A549 (cell line): Measurements from ENCODE around the gene STYK1. TPM values are rescaled to one million over a fixed set of nuclear protein-coding genes. Genes with fewer than 3 reads are reported as not detected.
A peak's percentile ranks its signal among the peaks of the same experiment; 100 is the strongest.

Source experiments
- ATAC-seq, 2 experiments: fragments of 200-7000 bp in 1 of 2; fragments of >200 bp in 1 of 2; cut with Nextera tagmentation in 1 of 2; cut with Tn5 transposase in 1 of 2; 3 replicates each; pipeline versions ENCODE4 v1.8.0 to v1.9.1; 2018 to 2020; ENCODE audit warnings: mild to moderate bottlenecking in 1 of 2, moderate library complexity in 1 of 2
- CTCF ChIA-PET: fragments of 300-600 bp; sonication (Branson Sonifier 250); formaldehyde crosslinking; extraction: SDS; loops from one replicate; lab custom pipeline; 2021; ENCODE audit warnings: antibody characterized with exemption, inconsistent platforms; lab: Yijun Ruan, JAX
- POLR2A ChIA-PET: fragments of 350-600 bp; formaldehyde crosslinking; extraction: SDS; loops from one replicate; lab custom pipeline; 2021; ENCODE audit warnings: antibody characterized with exemption, inconsistent platforms; lab: Yijun Ruan, JAX
- DNase-seq, 2 experiments: peaks; one replicate each; pipeline versions ENCODE4 v3.0.0 to v3.0.0-alpha.2; 2011 to 2016; ENCODE audit warnings: low read depth in 1 of 2, low spot score in 1 of 2
- FAIRE-seq: peaks from 2 replicates; lab custom pipeline; 2011; peaks lifted over from hg19 to GRCh38; lab: Jason Lieb, UNC
- H3K27ac ChIP-seq, 2 experiments: fragments of >200 bp; sonication (Bioruptor Twin); formaldehyde crosslinking; 3 replicates each; pipeline ENCODE4 v1.5.1; 2016 to 2017
- H3K4me1 ChIP-seq: fragments of >200 bp; sonication (Bioruptor Twin); formaldehyde crosslinking; 3 replicates; pipeline ENCODE4 v1.6.1; 2016
- H3K4me2 ChIP-seq: fragments of >200 bp; sonication (Bioruptor Twin); formaldehyde crosslinking; 3 replicates; pipeline ENCODE4 v1.6.1; 2016
- H3K4me3 ChIP-seq: fragments of >200 bp; sonication (Bioruptor Twin); formaldehyde crosslinking; 3 replicates; pipeline ENCODE4 v1.5.1; 2016
- H3K9me3 ChIP-seq: fragments of >200 bp; sonication (Bioruptor Twin); formaldehyde crosslinking; 3 replicates; pipeline ENCODE4 v1.6.1; 2016
- BHLHE40 ChIP-seq: IDR thresholded peaks from 2 replicates; pipeline ENCODE4 v1.6.1; 2012; ENCODE audit warnings: low read depth, low read length, inconsistent platforms
- CHD2 ChIP-seq: fragments of 150-350 bp; IDR thresholded peaks from 2 replicates; pipeline ENCODE4 v1.6.1; 2014; ENCODE audit warnings: low read length; ENCODE audit not compliant: partially characterized antibody
- EHMT2 ChIP-seq: fragments of 200-600 bp; sonication (generic); IDR thresholded peaks from 2 replicates; pipeline ENCODE4 v1.6.1; 2016; ENCODE audit warnings: antibody characterized with exemption, low read depth, mild to moderate bottlenecking, moderate library complexity
- ESRRA ChIP-seq: fragments of 150-350 bp; IDR thresholded peaks from 2 replicates; pipeline ENCODE4 v1.6.1; 2014; ENCODE audit warnings: mild to moderate bottlenecking, low read length, borderline replicate concordance
- FOSL2 ChIP-seq, 2 experiments: fragments of 450-650 bp in 1 of 2; fragments of >200 bp in 1 of 2; sonication (Bioruptor Twin) in 1 of 2; formaldehyde crosslinking; IDR thresholded peaks; 2 replicates each; pipeline versions ENCODE4 v1.5.0 to v1.6.1; 2016 to 2020; ENCODE audit warnings: mild to moderate bottlenecking in 1 of 2, moderate library complexity in 1 of 2
- FOXS1 ChIP-seq: fragments of 250-450 bp; sonication (Bioruptor Pico); IDR thresholded peaks from 2 replicates; pipeline ENCODE4 v1.5.0; 2020; ENCODE audit warnings: mild to moderate bottlenecking, moderate library complexity
- HEYL ChIP-seq: fragments of 250-450 bp; sonication (Bioruptor Pico); IDR thresholded peaks from 2 replicates; pipeline ENCODE4 v1.8.0; 2021; ENCODE audit warnings: mild to moderate bottlenecking, moderate library complexity
- HMGXB4 ChIP-seq: fragments of 250-450 bp; sonication (Bioruptor Pico); IDR thresholded peaks from 2 replicates; pipeline ENCODE4 v1.5.0; 2021; ENCODE audit warnings: mild to moderate bottlenecking, moderate library complexity, borderline replicate concordance
- HOXB13 ChIP-seq: fragments of 250-450 bp; sonication (Bioruptor Pico); IDR thresholded peaks from 2 replicates; pipeline ENCODE4 v1.5.0; 2020; ENCODE audit warnings: low read depth, mild to moderate bottlenecking, moderate library complexity
- KDM1A ChIP-seq: fragments of 200-600 bp; sonication (generic); IDR thresholded peaks from 2 replicates; pipeline ENCODE4 v1.6.1; 2016; ENCODE audit warnings: low read depth, mild to moderate bottlenecking
- KDM5A ChIP-seq: fragments of 200-600 bp; sonication (generic); IDR thresholded peaks from 2 replicates; pipeline ENCODE4 v1.6.1; 2016; ENCODE audit warnings: antibody characterized with exemption, mild to moderate bottlenecking
- MAFK ChIP-seq: fragments of 450-650 bp; IDR thresholded peaks from 2 replicates; pipeline ENCODE4 v1.6.1; 2014; ENCODE audit not compliant: partially characterized antibody
- NPAS2 ChIP-seq: fragments of 250-450 bp; sonication (Bioruptor Pico); IDR thresholded peaks from 2 replicates; pipeline ENCODE4 v1.8.0; 2022; ENCODE audit warnings: mild to moderate bottlenecking, moderate library complexity, borderline replicate concordance
- PBX3 ChIP-seq: IDR thresholded peaks from 2 replicates; pipeline ENCODE4 v1.6.1; 2012
- PHF8 ChIP-seq: fragments of 200-600 bp; sonication (generic); IDR thresholded peaks from 2 replicates; pipeline ENCODE4 v1.6.1; 2016; ENCODE audit warnings: low read depth, mild to moderate bottlenecking, antibody characterized with exemption, moderate library complexity, borderline replicate concordance
- RFX5 ChIP-seq: fragments of 450-650 bp; IDR thresholded peaks from 2 replicates; pipeline ENCODE4 v1.7.1; 2014; ENCODE audit warnings: antibody characterized with exemption, mild to moderate bottlenecking, moderate library complexity
- SREBF2 ChIP-seq: fragments of 450-650 bp; IDR thresholded peaks from 2 replicates; pipeline ENCODE4 v1.6.1; 2014; ENCODE audit warnings: mild to moderate bottlenecking, moderate library complexity
- TP53 ChIP-seq: fragments of 250-450 bp; sonication (Bioruptor Pico); IDR thresholded peaks from 2 replicates; pipeline ENCODE4 v1.5.0; 2021; ENCODE audit warnings: mild to moderate bottlenecking, moderate library complexity
- ZSCAN20 ChIP-seq: fragments of 250-450 bp; sonication (Bioruptor Pico); IDR thresholded peaks from 2 replicates; pipeline ENCODE4 v1.8.0; 2022; ENCODE audit warnings: mild to moderate bottlenecking, moderate library complexity
- WGBS: methylation state at CpG from one replicate; pipeline ENCODE4 v1.1.6; 2017; ENCODE audit errors: missing lambda C conversion rate; 5-methylcytosine and 5-hydroxymethylcytosine counted together
- polyA plus RNA-seq, 4 experiments: library from polyadenylated mRNA; depleted of rRNA in 3 of 4; stranded (reverse); fragments of >200 nt; fragmentation: RNase III in 1 of 4; extraction: RNeasy Plus Mini Kit Qiagen cat#74134 plus additional on column Dnase treatment in 1 of 4; gene quantifications; 2 replicates in 3 of 4; 3 replicates in 1 of 4; pipeline ENCODE4 v1.2.3, GENCODE V29; 2011 to 2017
- TF ChIP-seq, protein P1 (sequence below): IDR thresholded peaks from 2 replicates; pipeline ENCODE4 v1.6.1; 2012
- TF ChIP-seq, protein P2 (sequence below): fragments of >200 bp; sonication (Bioruptor Twin); formaldehyde crosslinking; IDR thresholded peaks from 2 replicates; pipeline ENCODE4 v1.6.1; 2016
- TF ChIP-seq, protein P3 (sequence below): fragments of >200 bp; sonication (Bioruptor Twin); formaldehyde crosslinking; IDR thresholded peaks from 3 replicates; pipeline ENCODE4 v1.6.1; 2016

STYK1 gene
- polyA plus RNA-seq, 2 of the 4 experiments (the other 2 are of a cell fraction): 0.32 to 0.56 TPM

DNA sequence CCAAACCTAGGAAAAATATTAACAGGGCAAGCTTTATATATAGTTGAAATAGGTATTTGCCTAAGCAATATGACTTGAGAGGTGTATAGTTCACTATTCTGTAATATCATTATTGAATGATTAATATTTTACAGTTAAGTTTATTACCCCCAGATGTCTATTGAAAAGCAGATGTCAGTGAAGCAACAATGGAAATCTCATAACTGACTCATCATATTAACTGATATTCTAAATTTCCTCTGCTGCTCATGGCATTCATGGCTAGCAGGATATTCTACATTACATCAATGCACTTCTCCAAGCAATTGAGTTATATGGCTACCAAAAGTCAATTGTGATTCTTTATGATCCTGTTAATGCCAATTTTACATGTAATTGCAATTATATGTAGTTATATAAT lies 50.7 kb downstream of the STYK1 start:
- ChIA-PET POLR2A (no interaction called here), CTCF (interaction anchor here (1.4 kb wide), 1 partner anchor 127 kb away, joined by 3 read pairs; no protein-coding TSS in a partner anchor)
- ATAC-seq (no peak), FAIRE-seq (peak; percentile 13), DNase-seq (no peak)
- no peaks in the 10 kb centered on the region for H3K9me3 ChIP-seq
- H3K4me3 ChIP-seq: no peak overlapping the region
- no peak overlapping the region for H3K27ac ChIP-seq
- no peak overlapping the region for H3K4me2 ChIP-seq
- H3K4me1 ChIP-seq: peaks cover 8% of the 10 kb centered on the region; the same call in 2 of the 3 replicates
- TF ChIP-seq TP53 (CRISPR knock-in tag): no peak
- TF ChIP-seq MAFK: no peak
- TF ChIP-seq NPAS2 (CRISPR knock-in tag): no peak
- no peak for TF ChIP-seq HOXB13 (CRISPR knock-in tag)
- no peak for TF ChIP-seq HEYL
- no peak for TF ChIP-seq FOSL2 (IDR thresholded peaks at IDR 0.05)
- no peak for TF ChIP-seq FOSL2 (CRISPR knock-in tag; IDR thresholded peaks at IDR 0.05)

DNA sequence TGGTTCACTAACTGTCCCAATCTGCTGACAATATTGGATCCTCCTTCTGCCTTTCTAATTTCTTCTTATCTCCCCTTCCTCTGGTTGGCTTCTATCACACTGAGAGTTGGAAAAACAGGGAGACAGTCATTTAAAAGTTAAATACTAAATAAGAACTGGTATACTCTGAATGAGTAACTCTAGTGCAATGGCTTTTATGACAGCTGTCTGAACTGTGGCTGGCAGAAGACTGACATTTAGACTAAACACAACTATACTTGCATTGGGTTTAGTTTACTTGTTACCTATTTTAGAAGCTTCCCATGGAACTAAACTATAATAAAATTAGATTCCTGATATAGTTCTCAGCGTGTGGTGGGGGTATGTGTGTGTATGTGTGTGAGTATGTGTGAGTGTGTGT lies 52.6 kb downstream of the STYK1 start:
- no peak for FAIRE-seq
- Histone ChIP-seq H3K4me1 (peaks cover 13% of the 10 kb centered on the region), H3K4me3 (no peak overlapping the region), H3K27ac (no peak overlapping the region), H3K9me3 (no peaks in the 10 kb centered on the region), H3K4me2 (no peak overlapping the region)
- TF ChIP-seq BHLHE40 (no peak), PHF8 (no peak), FOSL2 (IDR thresholded peaks at IDR 0.05) (no peak), FOSL2 (CRISPR knock-in tag; IDR thresholded peaks at IDR 0.05) (no peak), PBX3 (no peak), RFX5 (no peak), ESRRA (no peak), SREBF2 (no peak), ZSCAN20 (CRISPR knock-in tag) (no peak), KDM5A (no peak), EHMT2 (no peak), KDM1A (no peak), CHD2 (no peak), HMGXB4 (no peak), FOXS1 (no peak)
- TF ChIP-seq, protein P1, sequence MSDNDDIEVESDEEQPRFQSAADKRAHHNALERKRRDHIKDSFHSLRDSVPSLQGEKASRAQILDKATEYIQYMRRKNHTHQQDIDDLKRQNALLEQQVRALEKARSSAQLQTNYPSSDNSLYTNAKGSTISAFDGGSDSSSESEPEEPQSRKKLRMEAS: no peak
- TF ChIP-seq, protein P2, sequence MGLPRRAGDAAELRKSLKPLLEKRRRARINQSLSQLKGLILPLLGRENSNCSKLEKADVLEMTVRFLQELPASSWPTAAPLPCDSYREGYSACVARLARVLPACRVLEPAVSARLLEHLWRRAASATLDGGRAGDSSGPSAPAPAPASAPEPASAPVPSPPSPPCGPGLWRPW: no peak
- TF ChIP-seq, protein P3, sequence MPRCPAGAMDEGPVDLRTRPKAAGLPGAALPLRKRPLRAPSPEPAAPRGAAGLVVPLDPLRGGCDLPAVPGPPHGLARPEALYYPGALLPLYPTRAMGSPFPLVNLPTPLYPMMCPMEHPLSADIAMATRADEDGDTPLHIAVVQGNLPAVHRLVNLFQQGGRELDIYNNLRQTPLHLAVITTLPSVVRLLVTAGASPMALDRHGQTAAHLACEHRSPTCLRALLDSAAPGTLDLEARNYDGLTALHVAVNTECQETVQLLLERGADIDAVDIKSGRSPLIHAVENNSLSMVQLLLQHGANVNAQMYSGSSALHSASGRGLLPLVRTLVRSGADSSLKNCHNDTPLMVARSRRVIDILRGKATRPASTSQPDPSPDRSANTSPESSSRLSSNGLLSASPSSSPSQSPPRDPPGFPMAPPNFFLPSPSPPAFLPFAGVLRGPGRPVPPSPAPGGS: no peak
- 85% methylated on average over 1 of the region's 1 CpG for WGBS
- POLR2A ChIA-PET: no interaction called here
- DNase-seq: no peak
- CTCF ChIA-PET: no interaction called here
- ATAC-seq: no peak
